ENCODE data around the gene SHISA2.

GRCh38 chr13:26053418-26053980 is 1.7 kb upstream of the SHISA2 start:
- TF ChIP-seq YY1 (IDR thresholded peaks at IDR 0.05; ENCODE audit: insufficient read depth, insufficient read length) (no peak), ZNF274 (IDR thresholded peaks at IDR 0.05; ENCODE audit: low read depth, low read length) (no peak), SUZ12 (IDR thresholded peaks at IDR 0.05; ENCODE audit: extremely low read depth, insufficient read depth, insufficient read length) (no peak)

All from NT2/D1 (cell line).